SU-DHL-6 (cell line): ENCODE data around the gene KAT6B.

Experiments used
- EZH2phosphoT487 ChIP-seq: fragments of 200-600 bp; sonication (generic), shearing (Covaris generic); conservative IDR thresholded peaks from 2 replicates; pipeline ENCODE4 v1.6.1; 2018; ENCODE audit warnings: mild to moderate bottlenecking, antibody characterized with exemption, low read length, moderate library complexity, mixed read lengths
- TF ChIP-seq, protein P1 (sequence below): fragments of 200-600 bp; sonication (generic); IDR thresholded peaks from one replicate; pipeline ENCODE4 v1.5.1; 2017; ENCODE audit warnings: antibody characterized with exemption, mild to moderate bottlenecking, low read length, moderate library complexity; ENCODE audit not compliant: insufficient read depth, poor library complexity, severe bottlenecking

DNA sequence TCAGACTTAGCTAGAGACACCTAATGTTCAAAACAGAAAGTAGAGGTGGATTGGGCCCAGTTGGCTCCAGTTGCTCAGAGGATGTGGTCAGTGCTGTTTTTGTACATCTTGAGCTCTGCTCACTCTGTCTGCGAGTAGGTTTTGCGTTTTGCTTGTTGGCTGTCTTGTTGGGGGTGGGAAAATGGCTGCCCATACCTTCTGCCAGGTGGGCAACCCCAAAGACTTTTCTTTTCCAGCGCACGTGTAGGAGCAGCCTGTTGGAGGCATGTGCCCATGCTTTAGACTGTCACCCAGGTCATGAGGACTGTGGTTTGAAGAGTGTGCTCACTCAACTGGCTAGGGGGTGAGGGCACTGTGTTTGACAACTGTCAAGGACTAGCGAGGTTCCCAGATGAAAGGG, 73.9 kb downstream of the KAT6B start:
- TF ChIP-seq, protein P1, sequence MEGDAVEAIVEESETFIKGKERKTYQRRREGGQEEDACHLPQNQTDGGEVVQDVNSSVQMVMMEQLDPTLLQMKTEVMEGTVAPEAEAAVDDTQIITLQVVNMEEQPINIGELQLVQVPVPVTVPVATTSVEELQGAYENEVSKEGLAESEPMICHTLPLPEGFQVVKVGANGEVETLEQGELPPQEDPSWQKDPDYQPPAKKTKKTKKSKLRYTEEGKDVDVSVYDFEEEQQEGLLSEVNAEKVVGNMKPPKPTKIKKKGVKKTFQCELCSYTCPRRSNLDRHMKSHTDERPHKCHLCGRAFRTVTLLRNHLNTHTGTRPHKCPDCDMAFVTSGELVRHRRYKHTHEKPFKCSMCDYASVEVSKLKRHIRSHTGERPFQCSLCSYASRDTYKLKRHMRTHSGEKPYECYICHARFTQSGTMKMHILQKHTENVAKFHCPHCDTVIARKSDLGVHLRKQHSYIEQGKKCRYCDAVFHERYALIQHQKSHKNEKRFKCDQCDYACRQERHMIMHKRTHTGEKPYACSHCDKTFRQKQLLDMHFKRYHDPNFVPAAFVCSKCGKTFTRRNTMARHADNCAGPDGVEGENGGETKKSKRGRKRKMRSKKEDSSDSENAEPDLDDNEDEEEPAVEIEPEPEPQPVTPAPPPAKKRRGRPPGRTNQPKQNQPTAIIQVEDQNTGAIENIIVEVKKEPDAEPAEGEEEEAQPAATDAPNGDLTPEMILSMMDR: no peak
- TF ChIP-seq EZH2phosphoT487: no peak
